ENCODE measurements around the gene CIB4. TPM values are rescaled to one million over a fixed set of nuclear protein-coding genes. Genes with fewer than 3 reads are reported as not detected.

The CIB4 gene
- total RNA-seq, 2 experiments from 2014 or later: not detected

DNA sequence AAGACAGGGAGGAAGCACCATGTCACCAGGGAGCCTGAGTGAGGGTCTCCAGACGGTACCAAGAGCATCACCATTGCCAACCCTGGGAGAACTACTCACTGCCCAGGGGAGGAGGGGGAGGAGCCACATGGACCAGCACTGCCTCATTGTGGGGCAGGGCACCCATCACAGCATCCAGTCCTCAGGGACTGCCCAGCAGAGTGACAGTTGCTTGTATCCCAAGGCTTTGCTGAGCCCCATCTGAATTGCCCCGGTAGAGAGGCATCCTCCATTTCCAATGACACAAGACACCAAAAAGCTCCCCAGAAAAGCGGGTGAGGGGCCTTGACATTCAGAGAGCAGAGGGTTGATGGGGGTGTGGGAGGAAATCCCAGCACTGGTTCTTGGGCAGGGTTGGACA, 6.8 kb upstream of the CIB4 start:
- POLR2A ChIA-PET: no interaction called here
- Mint-ChIP-seq H3K27ac (no peak overlapping the region), H3K27me3 (peaks cover 23% of the 10 kb centered on the region), H3K9me3 (no peaks in the 10 kb centered on the region), H3K4me3 (no peak overlapping the region), H3K4me1 (no peaks in the 10 kb centered on the region), H3K36me3 (ENCODE audit: low read depth) (no peaks in the 10 kb centered on the region)
- no peak for DNase-seq
- CTCF ChIA-PET: interaction anchor here (1.5 kb wide), 1 partner anchor 10 kb away, joined by 3 read pairs; no protein-coding TSS in a partner anchor

DNA sequence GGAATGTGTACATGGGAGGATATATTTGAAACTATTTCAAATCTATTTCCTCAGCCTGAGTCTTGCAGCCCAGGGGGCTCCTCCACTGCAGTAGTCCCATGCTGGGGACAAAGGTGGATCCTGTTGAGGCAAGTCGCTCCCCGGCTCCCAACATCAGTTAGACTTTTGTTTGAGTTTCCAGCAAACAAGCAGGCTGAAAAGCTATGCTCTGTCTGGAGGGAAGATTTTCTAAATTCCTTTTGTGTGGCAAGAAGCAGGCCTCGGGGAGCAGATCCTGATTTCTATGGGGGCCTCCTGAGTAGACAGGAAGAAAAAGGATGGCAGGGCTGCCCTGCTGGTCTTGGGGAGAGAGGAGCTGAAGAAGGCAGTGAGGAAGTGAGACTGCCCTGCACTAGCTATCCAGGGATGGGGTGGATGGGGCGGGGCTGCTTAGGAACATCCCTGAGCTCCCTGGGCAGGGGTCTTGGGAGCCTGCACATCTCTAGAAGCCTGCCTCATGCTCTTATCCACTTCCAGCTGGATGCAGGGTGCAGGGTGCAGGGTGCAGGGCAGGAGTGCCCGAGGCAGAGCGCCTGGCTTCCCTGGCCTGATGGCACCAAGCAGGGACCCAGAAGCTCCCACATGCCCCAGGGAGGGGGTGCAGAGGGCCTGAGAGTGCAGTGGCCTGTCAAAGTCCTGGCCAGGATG, 6.0 kb upstream of the CIB4 start:
- H3K4me1 Mint-ChIP-seq: no peaks in the 10 kb centered on the region
- H3K36me3 Mint-ChIP-seq (ENCODE audit: low read depth): no peaks in the 10 kb centered on the region
- no peak for DNase-seq
- H3K4me3 Mint-ChIP-seq: no peak overlapping the region
- H3K27ac Mint-ChIP-seq: no peak overlapping the region
- peaks cover 24% of the 10 kb centered on the region for H3K27me3 Mint-ChIP-seq
- H3K9me3 Mint-ChIP-seq: no peaks in the 10 kb centered on the region
- CTCF ChIA-PET: interaction anchor here (1.5 kb wide), 1 partner anchor 10 kb away, joined by 3 read pairs; no protein-coding TSS in a partner anchor
- POLR2A ChIA-PET: no interaction called here

DNA sequence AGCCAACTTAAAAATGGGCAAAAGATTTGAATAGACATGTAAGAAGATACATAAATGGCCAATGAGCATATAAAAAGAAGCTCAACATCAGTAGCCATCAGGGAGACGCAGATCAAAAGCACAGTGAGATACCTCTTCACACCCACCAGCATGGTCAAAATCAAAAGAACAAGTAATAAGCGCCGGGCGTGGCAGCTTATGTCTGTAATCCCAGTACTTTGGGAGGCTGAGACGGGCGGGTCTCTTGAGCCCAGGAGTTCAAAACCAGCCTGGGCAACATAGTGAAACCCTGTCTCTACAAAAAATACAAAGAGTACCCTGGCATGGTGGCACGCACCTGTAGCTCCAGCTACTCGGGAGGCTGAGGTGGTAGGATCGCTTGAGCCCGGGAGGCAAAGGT, 4.6 kb upstream of the CIB4 start:
- no peaks in the 10 kb centered on the region for H3K36me3 Mint-ChIP-seq (ENCODE audit: low read depth)
- H3K4me1 Mint-ChIP-seq: no peaks in the 10 kb centered on the region
- CTCF ChIA-PET: no interaction called here
- peaks cover 25% of the 10 kb centered on the region for H3K27me3 Mint-ChIP-seq
- no peaks in the 10 kb centered on the region for H3K9me3 Mint-ChIP-seq
- no peak for DNase-seq
- no peak overlapping the region for H3K4me3 Mint-ChIP-seq
- H3K27ac Mint-ChIP-seq: no peak overlapping the region
- POLR2A ChIA-PET: interaction anchor here (0.7 kb wide), 1 partner anchor 45 kb away, joined by 7 read pairs; no protein-coding TSS in a partner anchor

DNA sequence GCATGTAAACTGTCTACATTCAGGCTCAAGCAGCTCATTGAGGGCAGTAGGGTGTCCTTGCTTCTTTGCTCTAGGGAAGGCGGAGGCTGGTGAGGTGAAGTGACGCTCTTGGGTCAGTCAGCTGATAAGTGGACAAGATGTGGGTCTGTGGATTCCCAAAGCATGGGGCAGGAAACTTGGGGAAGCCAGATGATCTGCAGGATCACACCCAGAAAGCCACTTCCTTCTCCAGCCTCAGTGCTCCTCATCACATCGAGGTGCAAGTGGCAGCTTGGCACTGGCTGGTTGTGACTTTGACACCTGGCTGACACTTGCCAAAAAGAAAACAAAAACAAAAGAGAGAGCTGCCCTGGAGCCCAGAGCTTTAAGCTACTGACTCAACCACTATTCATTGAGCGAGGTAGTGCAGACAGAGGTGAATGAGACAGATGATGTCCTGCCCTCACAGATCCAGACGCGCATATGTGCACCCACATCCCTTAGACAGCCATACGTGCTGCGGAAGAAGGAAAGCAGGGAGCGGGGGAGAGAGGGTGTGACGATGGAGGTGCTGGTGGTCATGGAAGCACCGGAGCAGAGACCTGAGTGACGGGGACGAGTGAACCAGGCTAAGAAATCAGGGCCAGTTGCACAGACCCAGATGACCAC, 3.1 kb upstream of the CIB4 start:
- no peak for DNase-seq
- H3K4me1 Mint-ChIP-seq: peaks cover 3% of the 10 kb centered on the region
- H3K4me3 Mint-ChIP-seq: no peak overlapping the region
- H3K27me3 Mint-ChIP-seq: peaks cover 30% of the 10 kb centered on the region
- no peaks in the 10 kb centered on the region for H3K36me3 Mint-ChIP-seq (ENCODE audit: low read depth)
- H3K9me3 Mint-ChIP-seq: no peaks in the 10 kb centered on the region
- ChIA-PET CTCF (interaction anchor here (0.7 kb wide), 1 partner anchor 16 kb away, joined by 3 read pairs; no protein-coding TSS in a partner anchor), POLR2A (no interaction called here)
- H3K27ac Mint-ChIP-seq: no peak overlapping the region

DNA sequence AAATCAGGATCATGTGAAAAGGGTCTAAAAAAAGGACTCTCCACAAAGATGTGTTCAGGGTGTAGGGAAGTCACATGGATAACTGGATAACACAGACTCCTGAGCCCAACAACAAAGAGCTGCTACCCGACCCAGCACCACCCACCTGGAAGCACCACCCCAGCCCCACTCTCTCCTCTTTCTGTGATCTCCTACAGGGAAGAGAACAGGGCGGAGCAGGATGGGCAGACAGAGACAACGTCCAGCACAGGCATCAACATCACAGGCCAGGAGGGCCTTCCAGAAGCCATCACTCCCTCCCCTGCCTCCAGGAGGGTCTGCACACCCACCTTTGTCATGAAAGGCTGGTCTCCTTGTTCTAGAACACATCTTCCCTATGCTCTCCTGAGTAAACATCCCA, 1.3 kb upstream of the CIB4 start:
- CTCF ChIA-PET: no interaction called here
- no peak overlapping the region for H3K27ac Mint-ChIP-seq
- H3K36me3 Mint-ChIP-seq (ENCODE audit: low read depth): no peaks in the 10 kb centered on the region
- DNase-seq: no peak
- no peak overlapping the region for H3K4me3 Mint-ChIP-seq
- POLR2A ChIA-PET: no interaction called here
- peaks cover 3% of the 10 kb centered on the region for H3K4me1 Mint-ChIP-seq
- no peaks in the 10 kb centered on the region for H3K9me3 Mint-ChIP-seq
- peaks cover 33% of the 10 kb centered on the region for H3K27me3 Mint-ChIP-seq

DNA sequence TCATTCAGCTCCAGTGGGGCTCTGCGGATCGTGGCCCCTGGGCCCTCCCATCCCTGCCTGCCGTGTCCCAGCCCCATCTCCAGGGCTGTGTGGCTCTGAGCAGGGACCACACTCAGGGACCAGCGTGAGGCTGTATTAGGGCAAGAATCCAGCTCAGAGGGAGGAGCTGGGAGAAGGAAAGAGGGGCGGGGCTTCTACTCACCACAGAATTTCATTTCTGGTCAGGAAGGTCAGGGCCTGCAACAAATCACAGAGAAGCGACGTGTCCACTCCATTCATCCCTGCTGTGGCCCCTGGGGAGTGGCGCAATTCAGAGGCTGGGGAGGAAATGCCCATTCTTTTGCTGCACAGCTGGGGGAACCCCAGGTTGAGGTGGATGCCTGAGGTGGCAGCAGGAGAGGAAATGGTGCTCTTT, 828 bp downstream of the CIB4 start:
- Mint-ChIP-seq H3K4me3 (no peak overlapping the region), H3K9me3 (no peaks in the 10 kb centered on the region), H3K4me1 (peaks cover 3% of the 10 kb centered on the region), H3K36me3 (ENCODE audit: low read depth) (no peaks in the 10 kb centered on the region), H3K27ac (peak overlapping the region; percentile 11), H3K27me3 (peaks cover 30% of the 10 kb centered on the region)
- POLR2A ChIA-PET: no interaction called here
- no peak for DNase-seq
- CTCF ChIA-PET: no interaction called here

DNA sequence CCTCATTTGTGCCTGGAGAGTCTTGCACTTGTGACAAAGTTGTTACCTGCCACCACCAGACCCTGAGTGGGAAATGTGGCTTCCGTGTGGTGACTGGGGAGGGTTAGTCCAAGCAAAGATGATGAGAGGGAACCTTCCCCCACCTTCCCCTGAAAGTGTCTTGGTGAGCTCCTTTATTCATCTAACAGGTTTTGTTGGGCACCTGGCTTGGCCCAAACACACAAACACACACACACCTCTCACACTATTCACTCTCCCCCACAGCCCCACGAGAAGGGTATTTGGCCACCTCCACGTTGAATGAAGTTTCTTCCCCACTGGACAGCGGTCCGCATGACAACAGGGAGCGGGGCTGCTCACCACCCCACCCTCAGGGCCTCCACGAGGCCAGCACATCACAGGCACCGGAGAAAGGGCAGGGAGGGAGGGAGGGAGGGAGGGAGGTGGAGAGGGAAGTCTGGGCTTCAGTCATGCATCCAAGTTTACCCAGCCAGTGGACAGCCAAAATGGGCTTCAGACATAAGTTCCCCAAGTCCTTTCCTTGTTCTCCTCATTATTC, 1.4 kb downstream of the CIB4 start:
- POLR2A ChIA-PET: no interaction called here
- Mint-ChIP-seq H3K36me3 (ENCODE audit: low read depth) (no peaks in the 10 kb centered on the region), H3K27ac (no peak overlapping the region), H3K27me3 (peaks cover 25% of the 10 kb centered on the region), H3K9me3 (no peaks in the 10 kb centered on the region), H3K4me1 (peaks cover 3% of the 10 kb centered on the region), H3K4me3 (no peak overlapping the region)
- no peak for DNase-seq
- CTCF ChIA-PET: no interaction called here

DNA sequence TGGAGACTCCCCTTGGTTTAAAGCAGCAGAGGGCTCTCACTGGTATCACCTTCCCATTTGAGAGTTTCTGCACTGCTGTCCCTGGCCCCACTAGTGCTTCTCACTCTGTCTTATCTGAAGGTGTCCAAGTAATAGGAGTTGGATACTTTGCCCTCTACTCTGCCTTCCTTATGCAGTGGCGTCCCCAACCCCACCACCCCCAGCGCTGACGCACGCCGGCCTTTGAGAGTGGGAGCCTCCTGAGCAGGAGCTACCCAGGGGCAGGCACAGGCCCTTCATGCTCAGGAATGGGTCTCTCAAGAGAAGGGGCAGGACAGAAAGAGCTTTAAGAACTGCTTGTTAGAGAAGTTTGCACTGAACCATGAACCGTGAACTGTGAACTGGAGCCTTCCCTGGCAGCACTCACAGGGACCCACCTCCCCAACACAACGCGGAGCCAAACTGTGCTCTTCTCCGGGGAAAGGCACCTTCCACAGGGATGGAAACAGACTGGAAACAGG, 3.3 kb downstream of the CIB4 start:
- ChIA-PET POLR2A (no interaction called here), CTCF (interaction anchor here (0.7 to 0.9 kb wide), 2 partner anchors 13 to 19 kb away, joined by 3 read pairs; no protein-coding TSS in a partner anchor)
- no peak overlapping the region for H3K27ac Mint-ChIP-seq
- H3K36me3 Mint-ChIP-seq (ENCODE audit: low read depth): no peaks in the 10 kb centered on the region
- peaks cover 3% of the 10 kb centered on the region for H3K4me1 Mint-ChIP-seq
- no peaks in the 10 kb centered on the region for H3K9me3 Mint-ChIP-seq
- DNase-seq: no peak
- H3K4me3 Mint-ChIP-seq: no peak overlapping the region
- peaks cover 16% of the 10 kb centered on the region for H3K27me3 Mint-ChIP-seq

DNA sequence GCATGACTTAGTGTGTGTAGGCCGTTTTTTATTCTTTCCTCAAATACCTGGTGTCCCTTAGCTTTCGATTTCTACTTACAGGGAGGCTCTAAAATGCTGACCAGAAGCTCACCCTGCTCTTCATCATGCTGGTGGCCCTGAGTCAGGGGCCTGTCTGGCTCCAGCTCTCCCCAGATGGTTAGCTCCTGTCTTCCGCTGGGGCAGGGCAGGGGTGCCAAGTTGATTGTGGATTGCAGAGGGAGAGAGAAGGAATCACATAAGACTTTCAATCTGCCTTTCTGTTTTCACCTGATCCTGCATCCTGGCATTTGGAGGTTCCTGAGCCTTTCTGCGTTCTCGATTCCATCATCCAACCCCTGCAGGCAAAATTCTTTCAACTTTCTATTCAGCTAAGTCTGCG, 4.2 kb downstream of the CIB4 start:
- Mint-ChIP-seq H3K27me3 (peaks cover 16% of the 10 kb centered on the region), H3K36me3 (ENCODE audit: low read depth) (no peaks in the 10 kb centered on the region), H3K4me1 (peaks cover 3% of the 10 kb centered on the region), H3K27ac (no peak overlapping the region), H3K9me3 (no peaks in the 10 kb centered on the region), H3K4me3 (no peak overlapping the region)
- ChIA-PET CTCF (interaction anchor here (0.6 kb wide), 1 partner anchor 94 kb away, joined by 3 read pairs; no protein-coding TSS in a partner anchor), POLR2A (no interaction called here)
- no peak for DNase-seq

DNA sequence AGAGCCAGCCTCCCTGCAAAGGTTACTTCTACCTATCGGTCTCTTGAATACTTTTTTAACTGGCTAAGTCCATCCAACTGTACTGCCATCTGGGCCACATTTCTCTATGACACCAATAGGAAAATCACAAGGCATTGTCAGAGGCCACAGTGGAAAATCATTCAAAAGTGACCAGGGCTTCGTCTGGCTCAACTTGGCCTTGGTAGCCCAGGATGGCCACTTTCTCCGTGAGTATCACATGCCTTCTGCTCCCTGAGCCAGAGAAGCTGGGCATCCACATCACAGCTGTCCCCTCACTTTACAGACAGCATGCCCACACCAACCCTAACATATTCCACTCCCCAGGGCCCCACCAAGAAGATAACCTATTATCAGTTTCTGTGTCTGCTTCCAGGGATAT, 5.8 kb downstream of the CIB4 start:
- no peak for DNase-seq
- Mint-ChIP-seq H3K27me3 (peaks cover 10% of the 10 kb centered on the region), H3K27ac (no peak overlapping the region), H3K4me1 (peaks cover 3% of the 10 kb centered on the region), H3K36me3 (ENCODE audit: low read depth) (no peaks in the 10 kb centered on the region), H3K9me3 (no peaks in the 10 kb centered on the region), H3K4me3 (no peak overlapping the region)
- CTCF ChIA-PET: no interaction called here
- POLR2A ChIA-PET: no interaction called here

DNA sequence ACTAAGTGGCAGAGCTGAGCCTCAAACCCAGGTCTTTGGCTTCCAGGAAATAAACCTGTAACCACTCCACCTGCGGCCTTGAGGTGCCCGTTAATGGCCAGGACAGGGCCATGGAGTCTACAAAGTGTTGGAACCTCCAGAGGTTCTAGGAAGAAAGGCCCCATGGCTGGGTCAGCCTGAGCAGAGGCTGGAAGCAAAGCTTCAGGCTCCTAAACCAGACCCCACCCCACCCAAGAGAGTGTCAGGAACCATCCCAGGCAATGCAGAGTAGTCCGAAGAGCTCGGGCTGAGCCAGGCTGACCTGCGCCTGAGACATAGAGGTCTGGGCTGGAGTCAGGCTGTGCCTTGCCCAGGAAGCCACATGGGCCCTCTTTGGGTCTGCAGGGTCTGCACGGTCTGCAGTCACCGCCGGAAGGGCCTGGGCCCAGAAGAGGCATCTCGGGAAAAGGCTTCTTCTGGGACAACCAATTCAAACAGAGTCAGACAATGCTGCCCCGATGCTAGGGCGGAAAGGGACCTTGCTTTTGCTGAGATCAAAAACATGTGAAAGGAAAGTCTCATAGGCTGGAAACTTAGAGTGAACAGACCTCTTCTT, 6.4 kb downstream of the CIB4 start:
- Mint-ChIP-seq H3K4me1 (no peaks in the 10 kb centered on the region), H3K9me3 (no peaks in the 10 kb centered on the region), H3K27ac (no peak overlapping the region), H3K36me3 (ENCODE audit: low read depth) (no peaks in the 10 kb centered on the region), H3K27me3 (peaks cover 8% of the 10 kb centered on the region), H3K4me3 (no peak overlapping the region)
- ChIA-PET CTCF (no interaction called here), POLR2A (no interaction called here)
- no peak for DNase-seq

DNA sequence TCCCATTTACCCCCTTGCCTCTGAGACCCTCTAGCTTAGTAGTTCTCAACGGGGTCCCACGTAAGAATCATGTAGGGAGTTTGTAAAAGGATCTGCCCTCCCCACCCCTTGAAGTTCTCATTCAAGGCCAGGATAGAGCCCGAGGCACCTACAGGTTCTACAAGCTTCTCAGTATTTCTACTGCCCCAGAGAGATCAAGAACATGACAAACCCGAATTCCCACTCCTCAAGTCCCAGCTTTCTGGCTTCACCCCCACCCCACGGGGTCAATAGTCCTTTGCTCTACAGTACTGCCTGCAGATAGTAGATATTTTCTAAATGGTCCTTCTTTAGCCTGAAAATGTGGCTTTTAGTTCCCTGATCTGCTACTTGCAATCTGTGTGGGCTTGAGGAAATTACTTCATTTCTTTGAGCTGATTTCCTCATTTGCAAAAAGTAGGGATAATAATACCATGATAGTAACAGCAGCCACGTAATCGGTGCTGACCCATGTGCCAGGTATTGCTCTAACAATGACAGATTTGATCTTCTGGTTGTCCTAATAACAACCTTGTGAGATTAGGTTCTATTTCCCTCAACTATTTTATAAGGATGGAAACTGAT, 7.1 kb downstream of the CIB4 start:
- H3K36me3 Mint-ChIP-seq (ENCODE audit: low read depth): no peaks in the 10 kb centered on the region
- no peaks in the 10 kb centered on the region for H3K9me3 Mint-ChIP-seq
- no peak for DNase-seq
- no peak overlapping the region for H3K27ac Mint-ChIP-seq
- H3K4me3 Mint-ChIP-seq: no peak overlapping the region
- H3K27me3 Mint-ChIP-seq: peaks cover 8% of the 10 kb centered on the region
- ChIA-PET CTCF (no interaction called here), POLR2A (no interaction called here)
- no peaks in the 10 kb centered on the region for H3K4me1 Mint-ChIP-seq

All from activated CD4-positive, alpha-beta T cell treated with anti-CD3 and anti-CD28 coated beads, Interleukin-2, amount 10 ng/mL, durations not matched to agents 7 days and 5 days (primary cell).